K562 (cell line): Measurements from ENCODE around the gene LRP4. TPM values are rescaled to one million over a fixed set of nuclear protein-coding genes. Genes with fewer than 3 reads are reported as not detected.
"Not testable (repeated sequence)": the region's sequence is repeated elsewhere in the genome, so short reads cannot be mapped to it uniquely, and the experiment has no call there.

ENCODE experiments used
- ATAC-seq: fragments of 200-7000 bp; cut with Tn5 transposase; 3 replicates; pipeline ENCODE4 v1.9.1; 2020; ENCODE audit warnings: moderate library complexity
- BruUV-seq: library from RNA; stranded (reverse); fragments of 400-500 nt; replicated peaks from 2 replicates; lab custom pipeline; 2021; lab: Mats Ljungman, UMichigan
- CTCF ChIA-PET: fragments of 300-600 bp; formaldehyde crosslinking; extraction: SDS; loops from one replicate; lab custom pipeline; 2021; ENCODE audit warnings: low intra/inter-chr PET ratio; lab: Yijun Ruan, JAX
- POLR2A ChIA-PET: fragments of 300-600, 350-650 bp; sonication (Branson Sonifier 250); formaldehyde crosslinking; extraction: SDS; loops from one replicate; lab custom pipeline; 2021; ENCODE audit warnings: antibody characterized with exemption, inconsistent platforms; lab: Yijun Ruan, JAX
- DNase-seq, 4 experiments: peaks; one replicate each; pipeline versions ENCODE4 v3.0.0 to v3.0.0-alpha.2; 2011 to 2018; ENCODE audit warnings: low spot score in 3 of 4, mixed read lengths in 3 of 4; ENCODE audit errors: extremely low read depth in 1 of 4
- FAIRE-seq: peaks from 2 replicates; lab custom pipeline; 2011; peaks lifted over from hg19 to GRCh38; lab: Jason Lieb, UNC
- H2AFZ ChIP-seq: 2 replicates; pipeline ENCODE4 v1.6.0; 2011; ENCODE audit warnings: low read depth, low read length, control low read depth, inconsistent platforms
- H3K27ac ChIP-seq: fragments of 200-600 bp; 3 replicates; pipeline ENCODE4 v1.8.0; 2011; ENCODE audit warnings: low read depth, mild to moderate bottlenecking, control low read depth, inconsistent platforms, low read length, moderate library complexity, mixed read lengths; ENCODE audit errors: extremely low read depth
- H3K27me3 ChIP-seq, 2 experiments: fragments of 300-600 bp in 1 of 2; 2 replicates in 1 of 2; 3 replicates in 1 of 2; pipeline versions ENCODE4 v1.6.0 to v1.8.0; 2011; ENCODE audit warnings: inconsistent platforms in 2 of 2, low read length in 2 of 2, mild to moderate bottlenecking in 1 of 2, mixed read lengths in 1 of 2, moderate library complexity in 1 of 2; ENCODE audit not compliant: control insufficient read depth in 2 of 2, insufficient read depth in 2 of 2
- H3K36me3 ChIP-seq: fragments of 300-600 bp; 3 replicates; pipeline ENCODE4 v1.8.0; 2011; ENCODE audit warnings: mild to moderate bottlenecking, low read length, inconsistent platforms; ENCODE audit not compliant: control insufficient read depth, insufficient read depth
- H3K4me1 ChIP-seq, 2 experiments: fragments of 200-600 bp in 1 of 2; replicated peaks in 1 of 2; 2 replicates in 1 of 2; 3 replicates in 1 of 2; pipeline versions ENCODE4 v1.5.1 to v1.8.0; 2011; ENCODE audit warnings: inconsistent platforms in 2 of 2, low read length in 2 of 2, mild to moderate bottlenecking in 1 of 2, mixed read lengths in 1 of 2, moderate library complexity in 1 of 2; ENCODE audit not compliant: control insufficient read depth in 2 of 2, insufficient read depth in 2 of 2
- H3K4me2 ChIP-seq: 2 replicates; pipeline ENCODE4 v1.6.1; 2011; ENCODE audit warnings: low read length, control low read depth, inconsistent platforms, mixed read lengths; ENCODE audit not compliant: insufficient read depth
- H3K4me3 ChIP-seq: fragments of 200-600 bp; sonication (generic), shearing (Covaris generic); 2 replicates; pipeline ENCODE4 v1.5.1; 2016; ENCODE audit warnings: control low read depth, inconsistent platforms
- H3K79me2 ChIP-seq: fragments of 200-600 bp; 3 replicates; pipeline ENCODE4 v1.8.0; 2011; ENCODE audit warnings: low read length, inconsistent platforms; ENCODE audit not compliant: control insufficient read depth, insufficient read depth
- H3K9ac ChIP-seq, 2 experiments: 2 replicates each; pipeline versions ENCODE4 v1.6.0 to v1.6.1; 2011; ENCODE audit warnings: low read depth in 2 of 2, low read length in 2 of 2, control low read depth in 1 of 2, inconsistent platforms in 1 of 2, mild to moderate bottlenecking in 1 of 2, mixed read lengths in 1 of 2; ENCODE audit not compliant: insufficient read depth in 1 of 2
- H3K9me1 ChIP-seq: one replicate; pipeline ENCODE4 v1.6.0; 2011; ENCODE audit warnings: inconsistent platforms, mild to moderate bottlenecking, low read length, moderate library complexity; ENCODE audit not compliant: control insufficient read depth, insufficient read depth
- H3K9me3 ChIP-seq: replicated peaks from 2 replicates; pipeline ENCODE4 v1.5.1; 2011; ENCODE audit warnings: low read depth, low read length, inconsistent platforms; ENCODE audit not compliant: control insufficient read depth, insufficient read depth
- H4K20me1 ChIP-seq: replicated peaks from 2 replicates; pipeline ENCODE4 v1.6.1; 2011; ENCODE audit warnings: low read length, inconsistent platforms, mixed read lengths; ENCODE audit not compliant: control insufficient read depth, insufficient read depth
- TAF15 ChIP-seq: fragments of 200-400 bp; formaldehyde crosslinking; IDR thresholded peaks from 2 replicates; pipeline ENCODE4 v1.6.1; 2017; ENCODE audit warnings: mild to moderate bottlenecking, low read depth, low read length, moderate library complexity
- ZNF740 ChIP-seq, 3 experiments: fragments of 200-800 bp in 1 of 3; sonication (Bioruptor generic) in 1 of 3; sonication (generic) in 1 of 3; formaldehyde crosslinking in 1 of 3; IDR thresholded peaks; 2 replicates each; pipeline versions ENCODE4 v1.6.1 to v1.8.0; 2016 to 2022; ENCODE audit warnings: mild to moderate bottlenecking in 2 of 3, missing compliant biosample characterization in 2 of 3, missing genetic modification characterization in 2 of 3, missing genetic modification reagents in 1 of 3
- WGBS: fragments of 100-300 bp; shearing (Covaris generic); methylation state at CpG from one replicate; pipeline ENCODE4 v1.1.6; 2016; ENCODE audit warnings: low coverage, mixed read lengths; ENCODE audit not compliant: insufficient coverage; ENCODE audit errors: missing lambda C conversion rate; 5-methylcytosine and 5-hydroxymethylcytosine counted together
- in situ Hi-C: fragments of 300-500 bp; cut with MboI; formaldehyde crosslinking; loops from 4 replicates; pipeline ENCODE4 v1.15.0; 2018; ENCODE audit warnings: inconsistent platforms, mixed read lengths
- intact Hi-C: fragments of 100-400 bp; cut with micrococcal nuclease; formaldehyde crosslinking; loops from 2 replicates; pipeline ENCODE4 v1.14.2; 2022
- polyA plus RNA-seq, 8 experiments: library from polyadenylated mRNA; depleted of rRNA in 4 of 8; stranded (reverse) in 5 of 8; unstranded in 3 of 8; fragments of >200 nt; fragmentation: Nextera tagmentation in 2 of 8; fragmentation: Illumina TruSeq in 1 of 8; extraction: Ambion mirVana in 2 of 8; extraction: Trizol in 1 of 8; gene quantifications; 2 replicates each; pipeline versions ENCODE4 v1.2.1 to v1.2.3, GENCODE V29; 2011 to 2014; ENCODE audit warnings: inconsistent platforms in 1 of 8, missing spikeins in 1 of 8
- total RNA-seq, 7 experiments: library from RNA; depleted of rRNA in 6 of 7; stranded (reverse); fragments of >200 nt in 6 of 7; fragmentation: Illumina TruSeq in 2 of 7; extraction: Trizol in 2 of 7; gene quantifications; 2 replicates each; pipeline versions ENCODE4 v1.2.1 to v1.2.3, GENCODE V29; 2011 to 2021; ENCODE audit warnings: low replicate concordance in 1 of 7

The LRP4 gene
- total and polyA plus RNA-seq, 9 of the 15 experiments (the other 6 are each of a cell fraction or from before 2014, with no cell fraction given): 0.04 to 0.54 (median 0.10) TPM

- TF ChIP-seq TAF15 (no peak), ZNF740 (CRISPR knock-in tag; IDR thresholded peaks at IDR 0.05) (no peak), ZNF740 (tag; IDR thresholded peaks at IDR 0.05) (no peak)
- TF ChIP-seq, all 486 proteins: peak for 8
Measured at GRCh38 chr11:46963844-46964243, 45.5 kb upstream of the LRP4 start (continued).

- H3K9ac ChIP-seq, H3K36me3 ChIP-seq, H3K9me1 ChIP-seq, in situ Hi-C loops, H3K27ac ChIP-seq, H3K4me1 ChIP-seq, H3K9me3 ChIP-seq, FAIRE-seq, H4K20me1 ChIP-seq, H3K27me3 ChIP-seq, DNase-seq, intact Hi-C loops, H3K4me2 ChIP-seq, CTCF ChIA-PET, BruUV-seq, H3K4me3 ChIP-seq, H3K79me2 ChIP-seq, POLR2A ChIA-PET, ATAC-seq, H2AFZ ChIP-seq: not testable (repeated sequence)
- 74% methylated on average over 3 of the region's 3 CpGs for WGBS
Measured at GRCh38 chr11:46961886-46962285, 43.5 kb upstream of the LRP4 start.
